IPS DF 19.7 (cell line): Measurements from ENCODE around the gene BANF1.
"Not testable (repeated sequence)": the region's sequence is repeated elsewhere in the genome, so short reads cannot be mapped to it uniquely, and the experiment has no call there.

ENCODE experiments used
- DNase-seq: peaks from one replicate; pipeline ENCODE4 v3.0.0-alpha.2; 2013; ENCODE audit warnings: low read depth, low spot score

Gene BANF1

GRCh38 chr11:65978391-65979238, 23.7 kb upstream of the BANF1 start:
- DNase-seq = no peak

DNA sequence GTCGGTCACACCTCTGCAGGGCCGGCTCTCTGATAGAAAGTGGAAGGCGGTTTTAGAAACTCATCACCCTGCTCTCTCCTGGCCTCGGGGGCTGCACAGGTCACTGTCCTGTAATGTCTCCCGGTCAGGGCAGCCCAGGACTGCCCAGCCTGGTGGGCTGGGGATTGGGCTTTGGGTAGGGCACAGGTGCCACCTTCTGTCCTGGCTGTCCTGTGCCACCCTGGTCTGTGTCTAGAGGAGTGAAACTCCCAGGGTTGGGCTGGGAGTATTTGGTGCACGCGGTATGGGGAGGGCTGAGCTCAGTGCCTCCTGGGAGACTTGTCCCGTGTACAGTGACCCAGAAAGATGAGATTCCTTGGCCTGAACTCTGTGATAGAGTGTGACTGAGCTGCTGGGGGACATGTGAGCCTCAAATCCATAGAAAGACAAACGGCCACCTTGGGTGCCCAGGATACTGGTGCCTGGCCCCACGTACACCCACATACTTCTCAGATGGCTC, 23.0 kb upstream of the BANF1 start:
- DNase-seq = no peak

DNA sequence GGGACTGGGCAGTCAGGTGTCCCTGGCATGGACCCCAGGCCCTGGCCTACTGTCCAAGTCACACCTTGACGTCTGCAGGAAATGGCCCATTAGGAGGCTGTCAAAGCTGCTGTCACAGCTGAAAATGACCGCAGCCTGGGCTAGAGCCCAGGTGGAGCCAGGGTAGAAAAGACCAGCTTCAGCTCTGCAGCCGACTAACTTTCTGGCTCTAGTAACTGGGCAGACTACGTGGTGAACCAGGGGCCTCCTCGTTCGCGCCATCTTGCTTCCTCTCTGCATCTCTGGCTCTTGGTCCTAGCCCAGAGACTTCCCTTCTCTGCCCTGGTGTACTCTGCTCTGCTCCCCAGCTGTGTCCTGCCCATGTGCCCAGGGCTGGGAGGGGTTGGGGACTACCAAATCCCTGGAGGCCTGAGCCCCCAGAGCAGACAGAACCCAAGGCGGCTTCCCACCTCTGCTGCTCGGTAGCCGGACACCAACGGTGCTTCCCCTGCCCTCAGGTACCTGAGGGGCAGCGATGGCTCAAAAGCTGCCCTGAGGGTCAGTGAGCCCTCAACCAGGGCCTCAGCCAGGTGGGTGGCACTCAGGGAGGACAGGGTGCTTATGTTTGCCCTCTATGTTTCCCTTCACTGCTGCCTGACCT, 21.1 kb upstream of the BANF1 start:
- DNase-seq = no peak

DNA sequence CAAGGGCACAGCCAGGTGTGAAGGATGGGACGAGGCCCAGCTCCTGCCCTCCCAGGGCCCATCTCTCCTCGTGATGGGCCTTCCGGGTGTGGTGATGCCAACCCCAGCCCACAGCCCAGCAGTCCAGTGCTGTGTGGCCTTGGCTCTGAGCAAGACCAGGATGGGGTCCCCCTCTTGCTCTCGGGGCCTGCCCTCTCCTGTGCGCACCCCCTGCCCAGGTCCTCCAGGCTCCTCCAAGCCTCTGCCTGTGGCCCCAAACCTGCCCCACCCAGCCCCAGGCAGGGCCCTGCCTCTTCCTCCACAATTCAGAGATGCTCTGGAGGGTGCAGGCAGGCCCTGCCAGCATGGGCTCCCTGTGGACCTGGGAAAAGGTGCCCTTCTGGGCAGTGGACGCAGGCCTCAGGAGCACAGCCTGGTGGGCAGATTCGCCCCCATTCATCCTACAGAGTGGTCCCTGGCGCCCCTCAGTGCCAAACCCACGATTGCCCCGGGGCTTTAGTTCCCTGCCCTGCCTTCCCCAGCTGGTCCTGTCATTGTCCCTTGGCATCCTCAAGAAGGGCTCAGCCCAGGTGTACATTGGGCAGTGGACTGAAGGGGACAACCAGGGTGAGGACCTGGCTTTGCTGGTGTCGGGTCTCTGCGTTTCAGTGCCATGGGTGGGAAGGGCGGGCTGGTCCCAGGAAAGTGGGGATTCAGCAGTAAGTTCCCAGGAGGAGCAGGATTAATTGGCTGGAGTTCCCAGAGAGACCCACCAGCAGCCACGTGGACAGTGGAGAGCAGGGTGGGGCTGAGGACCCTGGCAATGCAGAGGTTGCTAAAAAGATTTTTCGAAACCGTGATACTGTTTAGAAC, 20.1 kb upstream of the BANF1 start:
- no peak for DNase-seq

DNA sequence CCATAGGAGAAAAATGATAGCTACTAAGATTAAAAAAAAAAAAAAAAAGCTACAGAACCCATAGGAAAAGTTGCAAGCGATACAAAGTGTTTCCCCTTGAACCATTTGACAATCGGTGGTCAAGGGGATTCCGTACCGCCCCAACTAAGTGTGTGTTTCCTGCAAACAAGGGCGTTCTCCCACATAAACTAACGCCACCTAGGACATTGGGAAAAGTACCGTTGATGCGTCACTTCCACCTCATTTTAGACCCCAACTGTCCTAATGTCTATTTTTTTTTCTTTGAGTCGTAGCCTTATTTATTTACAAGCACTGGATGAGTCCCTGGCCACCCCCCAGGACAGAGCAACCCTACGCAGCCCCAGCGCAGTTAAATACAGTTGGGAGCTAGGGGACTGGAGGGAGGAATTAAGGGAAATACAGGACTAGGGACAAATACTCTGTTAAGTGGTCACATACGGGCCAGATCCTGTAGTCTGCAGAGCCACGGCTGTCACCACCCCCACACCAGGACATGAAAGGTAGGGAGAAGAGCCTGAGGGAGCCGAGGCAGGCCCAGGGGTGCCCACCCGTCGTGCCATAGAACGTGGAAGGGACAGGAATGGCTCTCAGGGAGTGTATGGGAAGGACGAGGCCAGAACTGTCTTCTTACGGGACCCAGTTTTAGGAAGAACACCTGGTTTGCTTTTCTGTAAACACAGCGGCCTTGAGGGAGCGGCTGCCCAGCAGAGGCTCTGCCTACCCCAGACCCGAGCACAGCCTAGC, 19.3 kb upstream of the BANF1 start:
- no peak for DNase-seq

- no peak for DNase-seq
Observed at GRCh38 chr11:65983589-65983987, 18.7 kb upstream of the BANF1 start.

GRCh38 chr11:65987336-65987735, 15.0 kb upstream of the BANF1 start:
- no peak for DNase-seq

GRCh38 chr11:65988791-65989592, 13.3 kb upstream of the BANF1 start:
- DNase-seq = peak; percentile 78

GRCh38 chr11:65992056-65992455, 10.2 kb upstream of the BANF1 start:
- DNase-seq = no peak

DNA sequence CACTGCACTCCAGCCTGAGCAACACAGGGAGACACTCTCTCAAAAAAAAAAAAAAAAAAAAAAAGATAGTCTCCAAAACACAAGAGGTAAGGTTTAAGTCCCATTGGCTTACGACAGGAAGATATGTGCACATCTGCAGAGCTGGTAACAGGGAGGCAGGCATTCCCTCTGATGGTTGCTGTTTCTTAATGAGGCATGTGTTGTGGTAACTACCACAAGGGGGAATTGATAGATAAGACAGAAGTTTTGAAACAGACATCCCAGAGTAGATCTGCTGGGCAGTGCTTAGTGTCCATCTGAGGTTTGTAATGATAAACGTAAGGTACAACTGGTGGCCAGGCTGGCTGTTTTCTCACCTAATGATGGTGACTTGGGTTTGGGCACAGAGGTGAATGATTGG, 5.0 kb upstream of the BANF1 start:
- DNase-seq = no peak

GRCh38 chr11:66002648-66003225, 434 bp downstream of the BANF1 start:
- no peak for DNase-seq

DNA sequence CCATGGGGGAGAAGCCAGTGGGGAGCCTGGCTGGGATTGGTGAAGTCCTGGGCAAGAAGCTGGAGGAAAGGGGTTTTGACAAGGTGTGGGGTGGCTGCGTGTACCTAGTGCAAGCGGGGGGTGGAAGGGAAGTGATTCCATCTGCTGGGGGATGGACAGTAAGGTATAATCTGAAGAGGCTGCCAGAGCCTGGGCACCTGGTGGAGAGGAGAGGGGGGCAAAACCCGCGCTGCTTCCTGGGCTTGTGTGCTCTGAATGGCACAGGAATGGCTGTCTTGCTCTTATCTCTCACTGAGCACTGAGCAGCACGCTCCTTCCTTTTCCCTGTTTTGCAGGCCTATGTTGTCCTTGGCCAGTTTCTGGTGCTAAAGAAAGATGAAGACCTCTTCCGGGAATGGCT, 988 bp downstream of the BANF1 start:
- no peak for DNase-seq

GRCh38 chr11:66004186-66004585, 1.9 kb downstream of the BANF1 start:
- no peak for DNase-seq

GRCh38 chr11:66006134-66006890, 4.0 kb downstream of the BANF1 start:
- DNase-seq = no peak

DNA sequence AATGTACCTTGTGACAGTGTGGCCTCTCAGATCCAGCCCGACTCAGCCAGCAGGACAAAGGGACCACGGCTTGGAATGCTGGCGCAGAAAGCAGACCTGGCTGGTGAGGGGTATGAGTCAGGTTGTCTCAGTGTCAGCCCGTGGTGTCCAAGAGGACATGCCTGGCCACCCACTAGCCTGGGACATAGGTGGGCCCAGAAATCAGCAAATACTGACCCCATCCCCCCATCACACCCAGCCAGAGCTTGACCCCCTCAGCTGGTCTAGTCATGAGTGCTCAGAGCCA, 4.5 kb downstream of the BANF1 start:
- DNase-seq = no peak

GRCh38 chr11:66007201-66007634, 4.9 kb downstream of the BANF1 start:
- DNase-seq = no peak

GRCh38 chr11:66008095-66008467, 5.8 kb downstream of the BANF1 start:
- no peak for DNase-seq

GRCh38 chr11:66008468-66009101, 6.3 kb downstream of the BANF1 start:
- no peak for DNase-seq

DNA sequence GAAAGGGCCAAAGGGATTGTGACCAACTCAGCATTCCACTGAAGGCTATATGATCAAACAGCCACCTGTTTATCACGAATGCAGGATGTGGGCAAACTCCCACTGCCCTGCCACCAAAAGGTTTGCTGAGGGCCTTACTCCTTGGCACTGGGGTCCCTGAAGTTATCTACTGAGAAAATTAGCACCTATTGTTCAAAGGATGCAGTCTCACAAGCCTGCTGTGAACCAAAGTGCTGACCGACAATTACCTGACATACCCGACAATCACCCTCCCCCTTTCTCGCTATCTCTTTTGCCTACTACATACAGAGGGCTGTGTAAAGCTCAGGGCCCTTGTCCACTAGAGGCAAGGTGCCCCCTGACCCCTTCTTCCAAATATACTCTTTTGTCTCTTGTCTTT, 7.7 kb downstream of the BANF1 start:
- not testable (repeated sequence) for DNase-seq
